PC-3 (cell line): Measurements from ENCODE around the gene RASL12. TPM values are rescaled to one million over a fixed set of nuclear protein-coding genes. Genes with fewer than 3 reads are reported as not detected.

Experiments
- ATAC-seq: fragments of 200-7000 bp; cut with Tn5 transposase; 2 replicates; pipeline ENCODE4 v1.9.1; 2020; ENCODE audit warnings: mild to moderate bottlenecking, moderate library complexity
- BruUV-seq: library from RNA; stranded (reverse); fragments of 400-500 nt; replicated peaks from 2 replicates; lab custom pipeline; 2021; lab: Mats Ljungman, UMichigan
- CTCF ChIA-PET: fragments of 300-600 bp; sonication (Branson Sonifier 250); formaldehyde crosslinking; loops from one replicate; lab custom pipeline; 2022; ENCODE audit warnings: antibody characterized with exemption; lab: Charles Lee
- POLR2A ChIA-PET: fragments of 300-600 bp; sonication (Branson Sonifier 250); formaldehyde crosslinking; loops from one replicate; lab custom pipeline; 2022; ENCODE audit warnings: antibody characterized with exemption; ENCODE audit not compliant: unreplicated experiment; lab: Charles Lee
- DNase-seq: peaks from one replicate; pipeline ENCODE4 v3.0.0-alpha.2; 2015
- H2AFZ ChIP-seq: fragments of 300-600 bp; sonication (generic); 2 replicates; pipeline ENCODE4 v1.6.0; 2016; ENCODE audit warnings: antibody characterized with exemption, low read length
- H3F3A ChIP-seq: fragments of 300-600 bp; sonication (generic); one replicate; pipeline ENCODE4 v1.6.0; 2017; ENCODE audit warnings: antibody characterized with exemption, low read length, control low read depth, mild to moderate bottlenecking; ENCODE audit not compliant: unreplicated experiment
- H3K27ac ChIP-seq: fragments of 300-600 bp; sonication (generic); 2 replicates; pipeline ENCODE4 v1.5.1; 2016; ENCODE audit warnings: mild to moderate bottlenecking, low read length
- H3K27me3 ChIP-seq: fragments of 300-600 bp; sonication (generic); 2 replicates; pipeline ENCODE4 v1.6.1; 2016; ENCODE audit warnings: low read length, mixed read lengths
- H3K36me3 ChIP-seq: fragments of 300-600 bp; sonication (generic); 2 replicates; pipeline ENCODE4 v1.6.1; 2016; ENCODE audit warnings: low read depth, mixed run types, low read length, mixed read lengths
- H3K4me1 ChIP-seq: fragments of 300-600 bp; sonication (generic); 2 replicates; pipeline ENCODE4 v1.5.1; 2016; ENCODE audit warnings: low read length; ENCODE audit not compliant: insufficient read depth
- H3K4me2 ChIP-seq: fragments of 300-600 bp; sonication (generic); 2 replicates; pipeline ENCODE4 v1.6.0; 2016; ENCODE audit warnings: low read length
- H3K4me3 ChIP-seq: fragments of 300-600 bp; sonication (generic); 2 replicates; pipeline ENCODE4 v1.5.1; 2016; ENCODE audit warnings: mild to moderate bottlenecking, low read length, mixed read lengths
- H3K79me2 ChIP-seq: fragments of 300-600 bp; sonication (generic); 2 replicates; pipeline ENCODE4 v1.6.1; 2017; ENCODE audit warnings: low read length, mixed read lengths
- H3K9ac ChIP-seq: fragments of 300-600 bp; sonication (generic); 2 replicates; pipeline ENCODE4 v1.6.0; 2016; ENCODE audit warnings: mild to moderate bottlenecking, low read length
- H3K9me2 ChIP-seq: fragments of 300-600 bp; sonication (generic); replicated peaks from 2 replicates; pipeline ENCODE4 v1.6.1; 2016; ENCODE audit warnings: mixed run types, low read length, mixed read lengths
- H3K9me3 ChIP-seq: fragments of 300-600 bp; sonication (generic); 2 replicates; pipeline ENCODE4 v1.6.1; 2016; ENCODE audit warnings: low read length, mixed read lengths
- H4K20me1 ChIP-seq: fragments of 300-600 bp; sonication (generic); 2 replicates; pipeline ENCODE4 v1.6.1; 2016; ENCODE audit warnings: low read length, mixed read lengths
- EZH2 ChIP-seq: fragments of 300-600 bp; sonication (generic); IDR thresholded peaks from one replicate; pipeline ENCODE4 v1.6.1; 2017; ENCODE audit warnings: antibody characterized with exemption, mild to moderate bottlenecking, low read length; ENCODE audit not compliant: unreplicated experiment
- EZH2phosphoT487 ChIP-seq: fragments of 300-600 bp; sonication (generic); IDR thresholded peaks from 2 replicates; pipeline ENCODE4 v1.6.1; 2018; ENCODE audit warnings: mild to moderate bottlenecking, antibody characterized with exemption, low read length, borderline replicate concordance
- intact Hi-C: fragments of 100-400 bp; cut with micrococcal nuclease; formaldehyde crosslinking; loops from 2 replicates; pipeline ENCODE4 v1.9.0; 2023
- total RNA-seq: library from RNA; depleted of rRNA; stranded (reverse); fragments of >200 nt; gene quantifications from 2 replicates; pipeline ENCODE4 v1.2.3, GENCODE V29; 2014
- TF ChIP-seq, protein P1 (sequence below): fragments of 300-600 bp; sonication (generic); conservative IDR thresholded peaks from 2 replicates; pipeline ENCODE4 v1.5.1; 2017; ENCODE audit warnings: antibody characterized with exemption, low read depth, mild to moderate bottlenecking, low read length

The RASL12 gene
- total RNA-seq, 1 experiment from 2014 or later: not detected

DNA sequence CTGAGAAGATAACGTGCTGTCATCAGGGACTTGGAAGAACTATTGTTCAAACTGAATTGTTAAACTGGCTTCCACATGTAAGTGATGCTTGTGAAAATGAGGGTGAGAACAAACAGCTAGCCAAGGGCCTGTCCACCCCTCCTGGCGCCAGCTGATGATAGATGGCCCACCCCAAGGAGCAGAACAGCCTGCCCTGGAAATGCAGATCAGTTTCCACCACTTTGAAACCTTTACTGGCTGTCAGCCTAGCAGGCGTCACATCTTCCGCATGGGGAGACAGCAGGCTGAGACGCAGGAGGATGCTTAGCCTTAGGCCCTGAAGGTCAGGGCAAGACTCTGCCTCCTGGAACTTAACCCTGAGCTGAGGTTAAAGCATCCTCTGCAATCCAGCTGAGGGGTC is 29.0 kb downstream of the RASL12 start:
- Histone ChIP-seq H3F3A (no peaks in the 10 kb centered on the region), H3K9me2 (no peaks in the 10 kb centered on the region), H3K4me1 (peaks cover 9% of the 10 kb centered on the region; the same call in 1 of the 2 replicates), H3K4me2 (no peak overlapping the region), H2AFZ (no peak overlapping the region), H3K27me3 (no peaks in the 10 kb centered on the region), H4K20me1 (no peaks in the 10 kb centered on the region), H3K27ac (no peak overlapping the region), H3K36me3 (no peaks in the 10 kb centered on the region), H3K9me3 (no peaks in the 10 kb centered on the region), H3K9ac (no peak overlapping the region), H3K4me3 (no peak overlapping the region), H3K79me2 (no peaks in the 10 kb centered on the region)
- ATAC-seq (no peak), DNase-seq (no peak)
- POLR2A ChIA-PET: interaction anchor here (0.6 kb wide), 1 partner anchor 10 kb away, joined by 5 read pairs; no protein-coding TSS in a partner anchor
- BruUV-seq: no TSS peak
- TF ChIP-seq EZH2 (no peak), EZH2phosphoT487 (no peak)
- TF ChIP-seq, protein P1, sequence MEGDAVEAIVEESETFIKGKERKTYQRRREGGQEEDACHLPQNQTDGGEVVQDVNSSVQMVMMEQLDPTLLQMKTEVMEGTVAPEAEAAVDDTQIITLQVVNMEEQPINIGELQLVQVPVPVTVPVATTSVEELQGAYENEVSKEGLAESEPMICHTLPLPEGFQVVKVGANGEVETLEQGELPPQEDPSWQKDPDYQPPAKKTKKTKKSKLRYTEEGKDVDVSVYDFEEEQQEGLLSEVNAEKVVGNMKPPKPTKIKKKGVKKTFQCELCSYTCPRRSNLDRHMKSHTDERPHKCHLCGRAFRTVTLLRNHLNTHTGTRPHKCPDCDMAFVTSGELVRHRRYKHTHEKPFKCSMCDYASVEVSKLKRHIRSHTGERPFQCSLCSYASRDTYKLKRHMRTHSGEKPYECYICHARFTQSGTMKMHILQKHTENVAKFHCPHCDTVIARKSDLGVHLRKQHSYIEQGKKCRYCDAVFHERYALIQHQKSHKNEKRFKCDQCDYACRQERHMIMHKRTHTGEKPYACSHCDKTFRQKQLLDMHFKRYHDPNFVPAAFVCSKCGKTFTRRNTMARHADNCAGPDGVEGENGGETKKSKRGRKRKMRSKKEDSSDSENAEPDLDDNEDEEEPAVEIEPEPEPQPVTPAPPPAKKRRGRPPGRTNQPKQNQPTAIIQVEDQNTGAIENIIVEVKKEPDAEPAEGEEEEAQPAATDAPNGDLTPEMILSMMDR: no peak
- intact Hi-C loops: no loop called here
- CTCF ChIA-PET: no interaction called here

DNA sequence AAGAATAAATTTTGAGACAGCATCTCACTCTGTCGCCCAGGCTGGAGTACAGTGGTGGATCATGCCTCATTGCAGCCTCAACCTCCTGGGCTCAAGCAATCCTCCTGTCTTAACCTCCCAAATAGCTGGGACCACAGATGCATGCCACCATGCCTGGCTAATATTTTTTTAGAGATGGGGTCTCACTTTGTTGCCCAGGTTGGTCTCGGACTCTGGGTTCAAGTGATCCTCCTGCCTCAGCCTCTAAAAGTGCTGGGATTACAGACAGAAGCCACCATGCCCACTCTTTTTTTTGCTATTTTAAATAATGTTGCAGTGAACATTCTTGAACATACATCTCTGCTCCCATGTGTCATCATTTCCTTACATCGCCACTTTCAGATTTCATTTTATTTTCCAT is 29.4 kb downstream of the RASL12 start:
- no peak overlapping the region for H3K27ac ChIP-seq
- peaks cover 10% of the 10 kb centered on the region; the same call in 1 of the 2 replicates for H3K4me1 ChIP-seq
- no peaks in the 10 kb centered on the region for H3K27me3 ChIP-seq
- H3K4me3 ChIP-seq: no peak overlapping the region
- no peak overlapping the region for H3K9ac ChIP-seq
- BruUV-seq: no TSS peak
- no peaks in the 10 kb centered on the region for H3K36me3 ChIP-seq
- TF ChIP-seq EZH2 (no peak), EZH2phosphoT487 (no peak)
- TF ChIP-seq, protein P1: no peak
- ChIA-PET POLR2A (no interaction called here), CTCF (no interaction called here)
- no peak overlapping the region for H3K4me2 ChIP-seq
- H3K79me2 ChIP-seq: no peaks in the 10 kb centered on the region
- no peaks in the 10 kb centered on the region for H3F3A ChIP-seq
- H3K9me2 ChIP-seq: no peaks in the 10 kb centered on the region
- ATAC-seq: no peak
- H2AFZ ChIP-seq: no peak overlapping the region
- DNase-seq: no peak
- no peaks in the 10 kb centered on the region for H4K20me1 ChIP-seq
- H3K9me3 ChIP-seq: no peaks in the 10 kb centered on the region
- intact Hi-C loops: no loop called here

DNA sequence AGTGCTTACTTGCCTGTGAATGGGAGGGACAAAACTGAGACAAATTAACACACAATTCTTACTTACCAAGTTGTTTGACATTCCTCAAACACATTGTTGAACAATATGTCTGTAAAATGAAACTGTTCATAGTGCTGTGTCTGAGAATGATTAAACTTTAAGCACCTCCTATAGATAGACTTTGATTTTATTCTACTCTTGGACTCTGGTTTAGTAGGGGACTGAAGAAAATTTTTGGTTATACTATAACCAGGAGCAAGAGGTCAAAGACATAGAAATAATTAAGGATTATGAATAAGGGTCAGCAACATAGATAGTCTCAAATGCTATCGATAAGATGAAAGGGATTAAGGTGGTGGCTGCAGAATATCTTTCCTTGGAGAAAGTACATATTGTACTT is 30.5 kb downstream of the RASL12 start:
- intact Hi-C loops: no loop called here
- no peaks in the 10 kb centered on the region for H3K9me2 ChIP-seq
- no peaks in the 10 kb centered on the region for H3K36me3 ChIP-seq
- H3K9ac ChIP-seq: no peak overlapping the region
- ChIA-PET POLR2A (no interaction called here), CTCF (no interaction called here)
- no peak overlapping the region for H3K27ac ChIP-seq
- no peaks in the 10 kb centered on the region for H3F3A ChIP-seq
- no peaks in the 10 kb centered on the region for H3K27me3 ChIP-seq
- H4K20me1 ChIP-seq: no peaks in the 10 kb centered on the region
- H3K4me3 ChIP-seq: no peak overlapping the region
- no peak overlapping the region for H2AFZ ChIP-seq
- DNase-seq (no peak), ATAC-seq (no peak)
- no peak overlapping the region for H3K4me2 ChIP-seq
- no peaks in the 10 kb centered on the region for H3K9me3 ChIP-seq
- H3K79me2 ChIP-seq: no peaks in the 10 kb centered on the region
- H3K4me1 ChIP-seq: peaks cover 5% of the 10 kb centered on the region; the same call in 1 of the 2 replicates
- no TSS peak for BruUV-seq
- no peak for TF ChIP-seq EZH2phosphoT487
- TF ChIP-seq, protein P1: no peak
- TF ChIP-seq EZH2: no peak
